GM10266 (cell line): ENCODE data around the gene WHAMM.

Source experiments
- DNase-seq: peaks from one replicate; pipeline ENCODE4 v3.0.0; 2012; ENCODE audit errors: extremely low spot score
- CTCF ChIP-seq: IDR thresholded peaks from 2 replicates; pipeline ENCODE4 v1.5.1; 2012; ENCODE audit warnings: mild to moderate bottlenecking, low read depth; ENCODE audit not compliant: control insufficient read depth, insufficient read depth; ENCODE audit errors: missing control alignments

WHAMM gene

GRCh38 chr15:82849556-82850512 lies 40.4 kb downstream of the WHAMM start:
- TF ChIP-seq CTCF: peak; percentile 76

GRCh38 chr15:82850731-82851130 lies 41.3 kb downstream of the WHAMM start:
- no peak for DNase-seq
- no peak for TF ChIP-seq CTCF

More at GRCh38 chr15:82849556-82850512, 40.4 kb downstream of the WHAMM start:
- peak; percentile 79 for DNase-seq

- no peak for TF ChIP-seq CTCF
- DNase-seq: no peak
Measured at GRCh38 chr15:82851306-82851850, 42.0 kb downstream of the WHAMM start.

GRCh38 chr15:82851981-82852511 lies 42.6 kb downstream of the WHAMM start:
- no peak for DNase-seq
- no peak for TF ChIP-seq CTCF

GRCh38 chr15:82852941-82853561 lies 43.6 kb downstream of the WHAMM start:
- no peak for DNase-seq
- TF ChIP-seq CTCF: no peak

GRCh38 chr15:82854554-82854953 lies 45.1 kb downstream of the WHAMM start:
- no peak for TF ChIP-seq CTCF
- no peak for DNase-seq
